ENCODE data around the gene LLCFC1.
"Not testable (repeated sequence)": the region's sequence is repeated elsewhere in the genome, so short reads cannot be mapped to it uniquely, and the experiment has no call there.

Gene LLCFC1

DNA sequence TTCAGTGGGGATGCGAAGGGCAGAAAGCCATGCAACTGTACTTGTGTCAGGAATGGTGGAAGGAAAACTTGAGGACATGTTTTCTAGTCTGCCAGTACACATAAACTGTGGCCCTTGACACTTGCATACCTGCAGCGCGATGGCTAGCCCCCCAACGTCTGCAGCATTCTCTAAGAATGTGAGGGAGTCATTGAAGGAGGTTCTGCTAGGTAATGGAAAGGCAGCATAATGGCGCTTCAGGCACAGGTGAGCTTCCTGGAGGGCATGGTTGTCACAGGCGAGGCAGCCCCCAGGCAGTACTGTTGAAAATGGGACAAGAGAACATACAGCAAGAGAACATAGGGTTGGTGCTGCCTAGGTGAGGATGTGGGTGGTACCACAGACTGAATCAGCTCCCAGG, 3.5 kb downstream of the LLCFC1 start:
- no peak for DNase-seq (ENCODE audit: low read depth in 2 of 2)

DNA sequence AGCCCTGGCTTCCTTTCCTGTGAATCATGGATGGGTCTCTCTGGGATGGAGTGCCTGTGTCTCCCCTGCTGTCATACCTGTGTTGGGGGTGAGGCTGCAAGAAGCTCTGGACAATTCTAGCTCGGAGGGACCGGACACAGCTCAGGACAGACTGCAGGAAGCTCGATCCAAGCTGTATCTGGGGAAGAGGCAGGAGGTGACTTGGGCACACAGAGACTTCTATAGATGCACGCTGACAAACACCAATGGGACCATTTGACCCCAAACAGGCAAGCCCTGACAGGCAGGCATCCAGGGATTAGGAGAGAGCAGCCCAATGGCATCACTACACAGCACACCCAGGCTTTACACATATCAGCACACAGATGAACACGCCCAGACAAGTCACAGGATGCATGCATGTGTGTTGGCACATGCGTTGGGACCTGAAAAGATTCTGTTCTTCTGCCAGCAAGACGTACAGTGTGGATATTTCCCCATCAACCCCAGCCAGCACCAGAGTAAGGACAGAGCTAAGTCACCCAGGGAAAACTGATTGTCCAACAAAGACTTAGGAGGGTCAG, 4.5 kb downstream of the LLCFC1 start:
- no peak for DNase-seq (ENCODE audit: low read depth in 2 of 2)

DNA sequence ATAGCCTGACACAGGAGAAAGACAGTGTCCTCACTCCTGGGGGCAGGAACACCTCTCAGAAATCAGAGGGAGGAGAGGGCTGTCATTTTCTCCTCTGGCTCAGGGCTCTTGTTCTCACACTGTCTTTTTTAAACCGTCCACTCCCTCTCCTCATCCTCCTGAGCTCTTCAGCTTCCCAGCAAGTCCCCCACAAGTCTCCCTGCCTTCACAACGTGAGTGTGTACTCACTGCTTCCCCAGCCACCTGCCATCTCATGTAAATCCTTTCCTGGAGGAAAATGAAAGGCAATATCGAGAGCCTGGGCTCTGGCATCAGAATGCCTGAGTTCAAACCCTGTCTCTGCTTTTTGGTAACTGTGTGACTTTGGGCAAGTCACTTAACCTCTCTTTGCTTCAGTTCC, 5.7 kb downstream of the LLCFC1 start:
- DNase-seq (ENCODE audit: low read depth in 2 of 2) = no peak

DNA sequence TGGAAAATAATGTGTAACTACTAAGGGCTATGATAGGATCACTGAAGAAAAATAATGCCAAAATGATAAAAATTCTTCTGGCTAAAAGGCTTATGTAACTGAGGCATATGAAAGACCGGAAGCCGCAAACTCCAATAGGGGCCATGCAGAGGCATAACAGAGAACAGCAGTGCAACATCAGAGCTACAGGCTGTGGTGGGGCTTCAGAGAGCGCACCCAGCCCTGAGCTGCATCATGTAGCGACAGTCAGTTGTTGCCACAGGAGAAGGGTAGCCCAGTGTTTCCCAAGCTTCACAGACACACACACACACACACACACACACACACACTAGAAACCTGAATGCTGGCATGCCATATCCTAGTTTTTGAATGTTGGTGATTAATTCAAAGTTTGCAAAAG, 9.3 kb downstream of the LLCFC1 start:
- no peak for DNase-seq (ENCODE audit: low read depth in 2 of 2)

DNA sequence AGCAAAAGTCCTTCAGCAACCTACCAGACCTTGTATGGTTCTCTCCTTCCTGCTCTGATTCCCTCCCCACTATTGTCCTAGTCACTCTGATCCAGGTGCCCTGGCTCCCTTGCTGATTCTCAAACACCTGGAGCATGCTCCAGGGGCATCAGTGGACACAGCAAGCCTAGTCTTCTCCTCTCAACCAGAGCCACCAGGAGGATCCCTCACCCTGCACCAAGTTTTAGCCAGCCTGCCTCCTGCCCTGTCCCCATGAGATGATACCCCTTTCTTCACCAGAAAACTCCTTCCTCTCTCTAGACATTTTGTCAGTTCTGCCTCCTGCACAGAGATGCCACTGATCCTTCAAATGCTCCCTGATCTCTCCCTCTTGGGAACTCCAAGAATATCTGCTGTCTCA, 11.0 kb downstream of the LLCFC1 start:
- no peak for DNase-seq (ENCODE audit: low read depth in 2 of 2)

DNA sequence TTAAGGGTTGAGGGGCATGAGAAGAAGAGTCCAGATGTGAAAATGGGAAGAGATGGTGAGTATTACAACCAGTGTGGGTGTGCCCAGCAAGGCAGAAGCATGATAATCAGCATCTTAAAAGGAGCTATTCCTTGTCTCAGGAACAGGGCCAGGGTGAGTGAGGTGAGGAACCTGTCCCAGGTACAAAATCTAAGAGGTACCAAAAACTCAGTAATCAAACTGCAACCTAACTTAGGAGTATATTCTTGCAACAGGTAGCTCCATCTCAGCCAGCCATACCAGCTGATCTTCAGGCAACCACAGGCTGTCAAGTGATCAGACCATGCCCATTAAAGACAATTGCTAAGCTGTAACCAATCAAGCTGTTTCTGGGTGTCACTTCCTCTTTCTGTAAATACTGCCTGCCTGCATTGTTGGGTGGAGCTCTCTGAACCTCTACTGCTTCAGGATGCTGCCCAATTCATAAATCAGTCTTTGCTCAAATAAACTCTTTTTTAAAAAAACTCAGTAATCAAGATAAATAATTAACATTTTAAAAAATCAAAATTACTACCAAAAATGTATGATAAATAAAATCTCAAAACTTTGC, 15.5 kb downstream of the LLCFC1 start:
- no peak for DNase-seq (ENCODE audit: low read depth in 2 of 2)

DNA sequence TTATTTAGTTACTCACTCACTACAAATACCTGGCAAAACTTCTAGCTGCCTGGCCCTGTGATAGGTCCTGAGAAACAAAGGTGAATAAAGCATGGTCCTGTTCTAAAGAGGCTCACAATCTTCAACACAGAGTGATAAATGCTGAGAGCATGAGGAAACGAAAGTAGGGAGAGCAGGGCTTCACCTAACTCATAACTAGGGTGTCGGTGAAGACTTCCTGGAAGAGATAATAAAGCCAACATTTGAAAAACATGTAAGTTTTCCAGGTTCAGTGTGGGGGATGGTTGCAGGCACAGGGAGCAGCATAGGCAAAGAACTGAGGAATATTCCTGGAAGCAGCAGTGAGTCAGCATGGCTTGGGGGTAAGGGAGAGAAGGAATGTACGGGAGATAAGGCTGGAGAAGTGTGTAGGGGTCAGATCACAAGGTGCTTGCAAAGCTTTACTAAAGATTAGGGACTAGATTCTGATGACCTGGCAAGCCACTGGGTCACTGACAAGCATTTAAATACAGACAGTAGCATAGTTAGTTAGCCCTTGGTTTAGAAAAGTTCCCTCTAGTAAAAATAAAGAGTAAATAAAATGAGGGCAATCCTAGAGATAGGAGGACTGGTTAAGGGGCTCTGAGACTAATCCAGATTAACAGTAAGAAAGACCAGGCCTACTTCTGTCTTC, 17.8 kb downstream of the LLCFC1 start:
- DNase-seq (ENCODE audit: low read depth in 2 of 2) = no peak

DNA sequence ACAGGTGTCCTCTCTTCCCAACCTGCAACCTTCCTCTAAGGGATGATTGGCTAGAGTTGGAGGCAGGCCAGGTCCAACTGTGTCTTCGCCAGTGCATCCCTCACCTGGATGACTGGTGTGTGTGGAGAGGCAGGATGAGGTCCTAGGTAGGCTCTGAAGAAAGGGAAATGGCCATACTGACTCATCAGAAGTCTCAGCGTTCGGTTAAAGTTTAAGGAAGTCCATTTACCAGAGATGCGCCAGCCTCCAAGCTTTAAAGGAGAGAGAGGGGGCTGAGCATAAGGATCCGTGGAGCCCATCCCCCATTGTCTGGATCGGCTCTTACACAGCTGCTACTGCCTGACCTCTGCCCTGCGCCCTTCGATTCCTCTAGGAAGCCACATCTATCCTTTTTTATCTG, 18.4 kb downstream of the LLCFC1 start:
- DNase-seq (ENCODE audit: low read depth in 2 of 2) = no peak

DNA sequence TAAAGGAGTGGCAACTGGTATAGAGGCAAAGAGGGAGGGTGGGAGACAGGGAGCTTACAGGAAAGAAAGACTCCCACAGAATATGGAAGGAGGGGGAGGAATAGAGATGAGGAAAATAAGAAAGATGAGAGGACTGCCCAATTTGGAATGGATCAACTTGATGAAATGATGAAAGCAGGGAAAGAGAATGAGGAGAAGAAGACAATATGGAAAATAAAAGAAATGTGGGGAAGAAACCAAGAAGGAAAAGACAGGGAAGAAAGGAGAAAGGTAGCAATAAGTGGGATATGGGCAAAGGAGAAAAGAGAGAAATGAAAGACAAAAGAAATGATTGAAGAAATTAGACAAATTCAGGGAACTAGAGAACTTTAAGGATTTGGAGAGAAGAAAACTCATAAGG, 19.9 kb downstream of the LLCFC1 start:
- no peak for DNase-seq (ENCODE audit: low read depth in 2 of 2)

DNA sequence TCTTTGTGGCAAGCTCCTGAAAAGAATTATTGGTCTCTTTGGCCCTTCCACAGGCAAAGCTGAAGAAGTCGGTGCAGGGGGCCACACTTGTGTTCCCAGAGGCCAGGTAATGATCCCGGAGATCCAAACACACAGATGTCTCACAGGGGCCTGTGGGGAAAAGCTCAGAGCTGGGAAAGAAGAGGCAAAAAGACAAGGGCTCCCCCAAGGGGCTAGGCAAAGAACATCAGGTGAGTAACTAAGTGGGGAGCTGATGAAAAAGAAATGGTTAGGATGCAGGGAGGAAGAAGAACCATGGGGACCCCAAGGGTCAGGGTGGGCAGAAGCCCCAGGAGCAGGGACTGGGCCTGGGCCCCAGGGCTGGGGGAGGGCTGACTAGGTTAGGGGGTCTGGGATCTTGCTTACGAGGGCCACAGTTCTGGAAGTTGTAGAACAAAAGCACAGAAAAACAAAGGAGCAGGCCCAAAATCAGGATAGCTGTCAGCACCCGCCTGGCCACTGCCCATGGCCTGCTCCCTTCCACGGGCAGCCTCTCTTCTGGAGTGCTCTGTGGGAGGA, 21.8 kb downstream of the LLCFC1 start:
- DNase-seq (ENCODE audit: low read depth in 2 of 2) = no peak

DNA sequence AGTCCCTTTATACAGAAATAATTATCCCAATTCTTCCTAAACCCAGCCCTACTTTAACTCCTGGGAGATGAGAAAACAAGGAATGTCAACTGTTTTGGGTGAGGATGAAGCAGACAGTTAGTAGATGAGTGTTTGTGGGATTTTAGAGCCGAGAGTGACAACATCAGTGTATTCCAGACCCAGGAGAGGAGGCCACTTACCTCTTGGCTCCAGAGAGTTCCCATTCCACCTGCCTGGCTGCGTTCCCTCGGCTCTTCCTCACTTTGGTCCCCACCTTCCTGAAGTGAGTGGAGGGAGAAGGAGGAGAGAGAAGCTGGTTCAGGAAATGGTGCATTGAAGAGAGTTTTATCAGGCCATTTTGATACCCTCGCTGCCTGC, 22.3 kb downstream of the LLCFC1 start:
- DNase-seq (ENCODE audit: low read depth in 2 of 2) = no peak

DNA sequence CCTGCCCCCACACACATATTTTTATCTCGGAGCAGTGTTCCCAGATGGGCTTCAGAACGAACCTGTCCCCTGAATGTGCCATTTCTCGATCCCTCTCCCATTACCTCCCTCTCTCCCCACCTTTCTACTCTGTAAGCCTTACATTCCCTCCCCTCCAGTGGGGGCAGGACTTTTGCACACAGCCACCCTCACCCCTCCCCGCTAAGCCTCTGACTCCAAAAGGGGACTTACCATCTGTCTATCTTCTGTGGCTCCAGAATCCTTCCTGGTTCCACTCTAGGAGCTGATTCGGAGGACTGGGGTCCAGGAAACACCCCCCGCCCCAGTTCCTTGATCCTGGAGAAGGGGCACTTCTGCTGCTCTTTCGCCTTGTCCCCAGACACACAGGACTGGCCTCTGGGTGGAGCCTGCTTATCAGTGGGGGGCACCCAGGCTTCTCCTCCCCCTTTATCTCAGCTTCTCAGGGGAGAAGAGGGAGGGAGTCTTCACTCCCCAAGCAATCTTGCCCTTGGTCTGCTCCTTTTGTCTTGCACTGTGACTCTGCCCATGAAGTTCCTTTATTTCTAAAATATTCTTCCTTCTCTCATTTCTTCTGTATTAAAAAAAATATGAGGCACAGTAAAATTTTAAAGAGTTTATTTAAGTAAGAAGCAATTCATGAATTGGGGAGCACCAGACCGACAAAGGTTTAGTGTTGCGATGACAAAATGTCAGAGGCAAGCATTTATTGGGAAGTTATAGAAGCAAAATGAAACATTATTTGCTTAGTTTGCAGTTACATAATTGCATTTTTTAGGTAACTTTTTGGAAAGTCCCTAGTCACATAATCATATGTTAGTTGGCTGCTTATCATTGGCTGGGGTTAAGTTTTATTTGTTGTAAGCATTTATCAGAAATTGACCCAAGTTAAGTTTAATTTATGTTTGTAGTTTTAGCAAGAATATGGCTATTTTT, 23.0 kb downstream of the LLCFC1 start, which contains the start of gene KEL:
Gene KEL, minus strand, starts transcription at position 391 of the 954 bp plus-strand sequence. Its CDS starts 157 bp downstream, at position 234.
- no peak for DNase-seq (ENCODE audit: low read depth in 2 of 2)

DNA sequence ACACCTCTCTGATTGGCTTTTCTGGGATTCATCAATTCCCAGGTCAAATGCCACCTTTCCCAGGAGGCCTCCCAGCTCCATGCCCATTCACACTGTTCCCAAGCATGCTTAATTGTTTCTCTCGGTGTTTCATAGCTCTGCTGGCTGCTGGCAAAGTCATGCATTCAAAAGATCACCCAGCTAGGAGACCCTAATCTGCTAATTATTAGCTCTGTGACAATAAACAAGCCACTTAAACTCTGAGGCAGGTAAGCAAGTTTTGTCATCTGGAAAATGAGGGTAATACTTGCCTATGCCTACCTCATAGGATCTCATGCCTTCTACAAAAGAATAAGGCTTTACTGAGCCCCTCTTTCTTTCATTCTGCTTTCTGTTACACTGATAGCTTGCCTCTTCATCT, 23.7 kb downstream of the LLCFC1 start:
- no peak for DNase-seq (ENCODE audit: low read depth in 2 of 2)

DNA sequence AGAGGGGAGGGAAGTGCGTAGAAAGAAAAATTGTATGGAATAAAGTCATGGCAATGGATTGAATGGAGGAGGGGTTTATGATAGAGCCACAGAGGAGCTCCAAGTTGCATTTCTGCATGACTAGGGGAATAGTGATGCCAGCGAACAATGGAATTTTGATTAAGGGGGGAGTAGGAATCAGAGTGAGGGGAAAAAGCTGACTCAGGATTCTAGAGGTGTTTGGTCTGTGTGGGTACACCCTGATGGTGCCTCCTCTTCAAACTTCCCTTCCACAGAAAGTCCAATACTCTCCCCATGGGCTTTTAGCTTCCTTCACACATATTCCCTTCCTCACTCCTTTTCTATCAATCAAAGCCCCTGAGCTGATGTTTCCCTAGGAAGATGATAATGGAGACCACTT, 24.7 kb downstream of the LLCFC1 start:
- no peak for DNase-seq (ENCODE audit: low read depth in 2 of 2)

DNA sequence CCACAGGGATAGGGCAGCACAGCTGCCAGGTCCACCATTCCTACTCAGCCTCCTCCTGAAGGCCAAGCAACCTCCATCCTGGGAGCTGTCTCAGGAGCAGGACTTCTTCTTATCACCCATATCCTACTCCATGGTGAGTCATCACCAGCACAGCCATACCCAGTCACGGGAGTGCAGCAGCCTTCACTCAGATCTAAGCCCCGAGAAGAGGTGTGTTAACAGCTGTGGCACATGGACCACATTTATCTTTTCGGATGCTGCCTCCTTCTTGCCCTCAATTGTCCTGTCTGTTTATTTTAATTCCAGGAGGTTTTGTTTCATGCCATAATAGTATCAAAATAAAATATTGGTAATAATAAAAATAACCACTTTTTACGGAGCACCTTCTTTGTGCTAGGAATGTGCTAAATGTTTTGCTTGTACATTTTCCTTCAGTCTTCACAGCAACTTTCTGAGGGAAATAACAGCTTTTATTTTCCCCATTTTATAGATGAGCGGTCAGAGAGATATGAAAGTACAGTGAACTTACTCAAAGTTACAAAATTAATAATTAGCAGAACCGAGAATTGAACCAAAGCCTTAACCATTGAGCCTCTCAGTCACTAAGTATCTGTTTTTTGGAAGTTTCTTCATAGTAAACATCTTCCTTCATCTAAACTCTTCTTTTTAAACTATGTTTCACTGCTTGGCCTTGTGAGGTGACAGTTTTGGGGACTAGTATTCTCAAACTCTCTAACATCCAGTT, 25.4 kb downstream of the LLCFC1 start:
- DNase-seq (ENCODE audit: low read depth in 2 of 2) = no peak

DNA sequence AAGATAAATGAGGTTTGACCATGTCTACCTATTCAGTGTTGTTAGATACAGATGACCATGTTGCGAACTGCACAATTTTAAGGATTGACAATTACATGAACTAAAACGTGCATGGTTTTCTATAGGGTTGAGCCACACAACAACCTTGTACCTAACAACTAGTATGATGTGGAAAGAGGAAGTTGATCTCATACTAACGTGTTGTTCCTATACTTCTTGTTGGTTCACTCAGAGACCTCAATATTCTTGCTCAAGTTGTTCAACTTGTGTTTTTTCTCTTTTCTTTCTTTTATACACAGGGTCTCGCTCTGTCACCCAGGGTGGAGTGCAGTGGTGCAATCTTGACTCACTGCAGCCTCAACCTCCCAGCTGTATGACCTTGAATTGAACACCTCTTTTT, 28.9 kb downstream of the LLCFC1 start:
- no peak for DNase-seq (ENCODE audit: low read depth in 2 of 2)

DNA sequence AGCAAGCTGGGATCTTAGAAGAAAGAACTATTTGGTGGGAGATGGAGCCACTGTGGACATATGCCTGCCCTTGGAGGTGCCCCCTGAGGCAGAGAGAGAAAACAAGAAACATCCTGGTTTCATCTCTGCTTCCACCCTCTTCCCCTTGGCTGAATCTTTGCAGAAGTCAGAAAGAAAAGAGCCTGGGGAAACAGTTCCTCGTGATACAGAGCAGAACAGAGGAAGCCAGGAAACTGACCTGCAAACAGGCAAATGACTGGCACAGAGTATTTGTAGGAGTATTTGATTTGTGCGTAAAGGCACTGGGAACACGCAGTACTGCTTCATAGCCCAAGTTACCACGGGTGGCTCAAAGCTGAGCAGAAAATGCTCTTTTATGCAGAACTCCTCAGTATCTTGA, 29.9 kb downstream of the LLCFC1 start:
- no peak for DNase-seq (ENCODE audit: low read depth in 2 of 2)

DNA sequence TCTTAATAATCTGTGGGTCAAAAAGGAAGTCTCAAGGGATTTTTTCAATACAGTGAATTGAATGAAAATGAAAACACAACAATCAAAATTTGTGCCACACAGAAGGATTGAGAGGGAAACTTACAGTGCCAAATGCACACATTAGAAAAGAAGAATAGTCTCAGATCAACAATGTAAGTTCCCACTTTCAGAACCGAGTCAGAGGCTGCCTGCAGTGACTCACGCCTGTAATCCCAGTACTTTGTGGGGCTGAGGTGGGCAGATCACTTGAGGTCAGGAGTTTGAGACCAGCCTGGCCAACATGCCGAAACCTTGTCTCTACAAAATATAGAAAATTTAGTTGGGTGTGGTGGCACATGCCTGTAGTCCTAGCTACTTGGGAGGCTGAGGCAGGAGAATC, 35.3 kb downstream of the LLCFC1 start:
- no peak for DNase-seq (ENCODE audit: low read depth in 2 of 2)

DNA sequence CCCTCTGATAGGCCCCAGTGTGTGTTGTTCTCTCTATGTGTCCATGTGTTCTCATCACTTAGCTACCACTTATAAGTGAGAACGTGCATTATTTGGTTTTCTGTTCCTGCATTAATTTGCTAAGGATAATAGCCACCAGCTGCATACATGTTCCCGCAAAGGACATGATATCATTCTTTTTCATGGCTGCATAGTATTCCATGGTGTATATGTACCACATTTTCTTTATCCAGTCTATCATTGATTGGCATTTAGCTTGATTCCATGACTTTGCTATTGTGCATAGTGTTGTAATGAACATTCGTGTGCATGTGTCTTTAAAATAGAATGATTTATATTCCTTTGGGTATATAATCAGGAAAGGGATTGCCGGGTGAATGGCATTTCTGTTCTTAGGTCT, 39.1 kb downstream of the LLCFC1 start:
- not testable (repeated sequence) for DNase-seq (ENCODE audit: low read depth in 2 of 2)

DNA sequence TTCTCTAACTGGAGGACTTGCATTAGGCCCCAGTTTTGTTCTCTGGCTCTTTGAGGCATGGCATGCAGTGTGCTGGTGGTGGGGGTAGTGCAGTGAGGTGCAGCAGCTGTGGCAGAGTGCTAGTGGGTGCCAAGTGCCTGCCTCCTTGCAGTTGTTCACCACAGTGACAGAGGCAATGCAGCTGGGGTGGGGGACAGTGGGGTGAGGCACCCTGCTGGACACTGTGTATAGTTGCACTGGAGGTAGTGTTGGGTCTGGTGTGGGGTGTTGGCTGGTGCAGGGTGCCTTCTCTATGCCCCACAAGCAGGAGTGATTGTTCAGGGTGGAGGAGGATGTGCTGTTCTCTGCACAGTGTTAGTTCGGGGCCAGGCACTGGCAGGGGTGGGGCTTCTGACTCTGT, 44.5 kb downstream of the LLCFC1 start:
- no peak for DNase-seq (ENCODE audit: low read depth in 2 of 2)

DNA sequence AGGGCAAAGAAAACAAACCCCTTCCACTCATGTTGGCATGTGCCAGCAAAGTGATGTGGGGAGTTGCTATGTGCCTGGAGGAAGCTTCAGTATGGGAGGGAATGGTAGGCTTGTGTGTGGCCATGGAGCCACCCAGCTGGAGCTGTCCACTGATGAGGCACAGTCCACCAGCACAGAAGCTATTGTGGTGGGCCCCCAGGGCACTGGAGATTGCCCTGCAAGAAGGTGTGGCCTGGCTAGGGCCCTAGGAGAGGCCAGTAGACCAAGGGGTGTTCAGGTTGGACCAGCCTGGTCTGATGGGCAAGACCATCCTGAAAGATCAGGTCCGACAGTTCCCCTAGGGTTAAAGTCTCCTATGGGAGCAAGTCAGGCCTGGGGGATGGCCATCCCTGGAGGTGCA, 45.0 kb downstream of the LLCFC1 start:
- no peak for DNase-seq (ENCODE audit: low read depth in 2 of 2)

Measured in stimulated activated CD8-positive, alpha-beta memory T cell treated with anti-CD3 and anti-CD28 coated beads, Interleukin-2, amount 100 ng/mL, for 1 hour (primary cell).